VCaP (cell line): Measurements from ENCODE around the gene PIAS4.

ENCODE experiments used
- H3K27ac ChIP-seq: fragments of 450-650 bp; 2 replicates; pipeline ENCODE4 v1.5.1; 2017
- TF ChIP-seq, protein P1 (sequence below): fragments of 450-650 bp; conservative IDR thresholded peaks from 2 replicates; pipeline ENCODE4 v1.5.1; 2017; ENCODE audit warnings: mild to moderate bottlenecking, moderate library complexity

Gene PIAS4

DNA sequence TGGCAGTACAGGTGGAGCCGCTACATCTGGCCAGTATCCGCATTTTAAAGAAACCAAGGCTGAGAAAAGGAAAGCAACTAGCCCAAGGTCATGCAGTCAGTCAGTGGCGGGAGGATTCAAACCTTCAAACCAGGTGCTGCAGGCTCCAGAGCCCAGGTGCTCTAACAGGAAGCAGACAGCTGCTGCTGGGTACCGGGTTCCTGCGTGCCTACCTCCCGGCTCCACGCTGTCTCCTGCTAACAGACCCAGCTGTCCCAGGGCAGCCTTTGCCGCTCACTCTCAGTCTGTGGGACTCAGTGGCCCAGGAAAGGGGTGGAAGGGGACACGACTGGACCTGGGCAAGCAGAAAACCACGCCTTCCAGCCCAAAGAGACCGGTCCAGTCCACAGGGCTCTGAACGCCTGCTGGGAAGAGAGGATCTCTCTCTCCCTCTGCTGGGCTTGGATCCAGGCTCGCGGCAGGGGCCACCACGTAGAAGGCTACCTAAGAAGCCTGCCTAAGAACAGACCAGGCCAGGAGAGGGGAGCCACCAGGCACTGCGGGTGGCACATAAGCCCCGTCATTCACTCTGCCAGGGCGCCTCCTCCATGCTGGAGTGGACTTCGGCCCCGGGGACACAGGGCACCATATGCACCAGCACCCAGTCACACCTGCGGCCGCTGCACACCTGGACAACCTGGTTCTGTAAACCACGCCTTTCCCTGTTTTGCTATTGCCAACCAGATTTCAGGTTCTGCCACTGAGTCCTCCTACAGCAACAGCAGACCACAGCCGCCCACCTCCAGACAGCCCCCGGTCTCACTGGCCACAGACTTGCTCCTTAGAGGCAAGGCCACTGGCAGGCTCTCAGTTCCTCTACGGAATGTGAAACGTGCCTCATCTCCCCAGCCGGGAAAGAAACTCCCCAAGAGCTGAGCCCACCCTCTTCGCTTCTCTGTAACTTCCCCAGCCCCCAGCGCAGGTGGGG lies 41.2 kb upstream of the PIAS4 start:
- TF ChIP-seq, protein P1, sequence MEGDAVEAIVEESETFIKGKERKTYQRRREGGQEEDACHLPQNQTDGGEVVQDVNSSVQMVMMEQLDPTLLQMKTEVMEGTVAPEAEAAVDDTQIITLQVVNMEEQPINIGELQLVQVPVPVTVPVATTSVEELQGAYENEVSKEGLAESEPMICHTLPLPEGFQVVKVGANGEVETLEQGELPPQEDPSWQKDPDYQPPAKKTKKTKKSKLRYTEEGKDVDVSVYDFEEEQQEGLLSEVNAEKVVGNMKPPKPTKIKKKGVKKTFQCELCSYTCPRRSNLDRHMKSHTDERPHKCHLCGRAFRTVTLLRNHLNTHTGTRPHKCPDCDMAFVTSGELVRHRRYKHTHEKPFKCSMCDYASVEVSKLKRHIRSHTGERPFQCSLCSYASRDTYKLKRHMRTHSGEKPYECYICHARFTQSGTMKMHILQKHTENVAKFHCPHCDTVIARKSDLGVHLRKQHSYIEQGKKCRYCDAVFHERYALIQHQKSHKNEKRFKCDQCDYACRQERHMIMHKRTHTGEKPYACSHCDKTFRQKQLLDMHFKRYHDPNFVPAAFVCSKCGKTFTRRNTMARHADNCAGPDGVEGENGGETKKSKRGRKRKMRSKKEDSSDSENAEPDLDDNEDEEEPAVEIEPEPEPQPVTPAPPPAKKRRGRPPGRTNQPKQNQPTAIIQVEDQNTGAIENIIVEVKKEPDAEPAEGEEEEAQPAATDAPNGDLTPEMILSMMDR = no peak
- no peak overlapping the region for H3K27ac ChIP-seq

DNA sequence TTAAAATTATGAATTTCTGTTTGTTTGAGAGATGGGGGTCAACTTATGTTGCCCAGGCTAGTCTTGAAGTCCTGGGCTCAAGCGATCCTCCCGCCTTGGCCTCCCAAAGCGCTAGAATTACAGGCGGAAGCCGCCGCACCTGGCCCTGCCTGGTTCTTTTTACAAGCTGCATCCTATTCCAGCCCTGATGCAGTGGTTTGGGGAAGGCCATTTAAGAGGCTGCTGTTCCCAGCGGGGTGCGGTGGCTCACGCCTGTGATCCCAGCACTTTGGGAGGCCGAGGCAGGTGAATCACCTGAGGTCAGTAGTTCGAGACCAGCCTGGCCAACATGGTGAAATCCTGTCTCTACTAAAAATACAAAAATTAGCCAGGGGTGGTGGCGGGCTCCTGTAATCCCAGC lies 39.6 kb upstream of the PIAS4 start:
- peak overlapping the region; percentile 65; the same call in 1 of the 2 replicates for H3K27ac ChIP-seq

DNA sequence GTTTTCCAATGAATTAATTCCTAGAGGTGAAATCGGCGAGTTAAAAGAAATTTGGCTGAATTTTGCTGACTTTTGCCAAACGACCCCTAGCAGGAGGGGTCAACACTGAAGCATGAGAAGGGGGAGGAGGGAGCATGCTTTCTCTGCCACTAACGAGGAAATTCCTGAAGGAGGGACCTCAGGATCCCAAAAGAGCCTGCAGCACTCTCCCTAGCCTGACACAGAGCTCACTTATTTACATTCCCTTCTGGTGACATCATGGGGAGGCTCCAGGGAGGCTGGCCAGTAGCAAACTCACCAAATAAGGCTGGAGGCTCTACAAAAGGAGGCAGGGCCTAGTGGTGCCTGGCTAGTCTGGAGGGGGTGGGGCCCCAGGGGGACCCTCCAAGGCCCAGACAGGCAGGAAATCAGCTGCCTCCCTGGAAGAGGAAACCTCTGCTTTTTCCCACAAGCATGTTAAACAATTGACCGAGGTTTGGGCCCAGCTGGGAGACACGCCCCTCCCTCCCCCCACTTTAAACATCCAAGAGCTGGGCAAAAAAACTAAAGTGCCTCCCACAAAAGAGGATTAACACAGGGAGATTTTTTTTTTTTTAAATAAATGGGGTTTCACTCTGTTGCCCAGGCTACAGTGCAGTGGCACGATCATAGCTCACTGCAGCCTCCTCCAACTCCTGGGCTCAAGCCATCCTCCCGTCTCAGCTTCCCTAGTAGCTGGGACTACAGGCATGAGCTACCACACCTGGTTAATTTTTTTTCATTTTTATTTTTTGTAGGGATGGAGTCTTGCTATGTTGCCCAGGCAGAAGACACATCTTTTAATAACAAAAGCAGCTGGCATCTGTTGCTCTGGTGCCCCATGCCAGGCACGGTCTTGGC lies 38.7 kb upstream of the PIAS4 start:
- peak overlapping the region; percentile 65 for H3K27ac ChIP-seq
- TF ChIP-seq, protein P1 = no peak

DNA sequence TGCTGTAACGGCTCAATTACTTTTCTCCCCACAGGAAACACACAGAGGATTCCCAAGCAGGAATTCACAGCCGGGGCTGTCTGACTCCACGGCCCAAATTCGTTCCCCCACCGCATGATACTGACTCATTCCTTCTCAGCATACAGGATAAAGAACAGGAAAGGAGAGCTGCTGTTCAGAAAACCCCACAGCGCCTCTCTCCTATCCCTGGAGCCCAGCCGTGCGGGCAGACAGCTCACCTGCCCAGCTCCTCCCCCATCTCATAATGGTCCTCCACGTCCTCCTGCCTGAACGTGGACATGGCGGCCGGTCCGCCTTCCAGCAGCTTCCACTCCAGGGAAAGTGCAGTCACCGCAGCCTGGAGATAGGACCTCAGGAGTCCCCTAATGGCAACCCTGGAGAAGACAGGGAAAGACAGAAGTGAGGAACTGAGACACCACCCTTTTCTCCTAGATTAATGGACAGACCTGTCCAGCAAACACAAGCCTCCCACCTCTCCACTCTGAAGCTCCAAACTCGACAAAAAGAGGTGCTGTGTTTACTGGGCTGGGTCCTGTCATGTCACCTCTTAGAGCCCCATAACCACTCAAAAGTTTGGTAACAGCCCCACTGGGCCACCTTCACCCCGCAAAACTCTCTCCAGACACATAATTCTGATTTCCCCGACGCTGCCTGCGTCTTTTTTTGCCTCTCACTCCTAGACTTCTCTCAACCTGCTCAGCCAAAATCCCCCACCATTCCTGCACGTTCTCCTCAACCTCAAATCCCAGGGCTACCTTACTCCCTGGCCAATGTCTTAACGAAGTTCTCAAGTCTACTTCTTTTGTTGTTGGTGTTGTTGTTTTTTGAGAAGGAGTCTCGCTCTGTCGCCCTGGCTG lies 37.9 kb upstream of the PIAS4 start:
- H3K27ac ChIP-seq = peak overlapping the region; percentile 65
- TF ChIP-seq, protein P1 = peak; percentile 17; the same call in 1 of the 2 replicates

DNA sequence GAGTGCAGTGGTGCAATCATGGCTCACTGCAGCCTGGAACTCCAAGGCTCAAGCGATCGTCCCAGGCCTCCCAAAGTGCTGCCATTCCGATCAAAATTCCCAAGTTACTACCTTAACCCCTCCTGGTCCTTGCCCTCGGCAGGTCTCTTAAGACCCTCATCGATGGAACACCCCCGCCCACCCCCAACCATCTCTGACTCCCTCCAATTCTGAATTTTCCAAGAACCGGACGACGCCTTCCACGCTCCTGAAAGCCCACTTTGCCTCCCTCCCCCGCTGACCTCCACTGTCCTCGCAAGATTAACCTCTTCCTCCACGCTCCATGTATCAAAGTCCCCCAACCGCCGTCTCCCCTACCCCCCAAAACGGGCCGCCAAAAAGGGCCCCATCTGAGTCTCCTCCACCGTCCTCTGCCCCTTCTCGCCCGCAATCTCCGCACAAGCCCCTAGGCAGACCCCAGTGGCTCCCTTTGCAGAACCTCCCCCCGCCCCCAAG lies 37.2 kb upstream of the PIAS4 start:
- H3K27ac ChIP-seq = peak overlapping the region; percentile 65

DNA sequence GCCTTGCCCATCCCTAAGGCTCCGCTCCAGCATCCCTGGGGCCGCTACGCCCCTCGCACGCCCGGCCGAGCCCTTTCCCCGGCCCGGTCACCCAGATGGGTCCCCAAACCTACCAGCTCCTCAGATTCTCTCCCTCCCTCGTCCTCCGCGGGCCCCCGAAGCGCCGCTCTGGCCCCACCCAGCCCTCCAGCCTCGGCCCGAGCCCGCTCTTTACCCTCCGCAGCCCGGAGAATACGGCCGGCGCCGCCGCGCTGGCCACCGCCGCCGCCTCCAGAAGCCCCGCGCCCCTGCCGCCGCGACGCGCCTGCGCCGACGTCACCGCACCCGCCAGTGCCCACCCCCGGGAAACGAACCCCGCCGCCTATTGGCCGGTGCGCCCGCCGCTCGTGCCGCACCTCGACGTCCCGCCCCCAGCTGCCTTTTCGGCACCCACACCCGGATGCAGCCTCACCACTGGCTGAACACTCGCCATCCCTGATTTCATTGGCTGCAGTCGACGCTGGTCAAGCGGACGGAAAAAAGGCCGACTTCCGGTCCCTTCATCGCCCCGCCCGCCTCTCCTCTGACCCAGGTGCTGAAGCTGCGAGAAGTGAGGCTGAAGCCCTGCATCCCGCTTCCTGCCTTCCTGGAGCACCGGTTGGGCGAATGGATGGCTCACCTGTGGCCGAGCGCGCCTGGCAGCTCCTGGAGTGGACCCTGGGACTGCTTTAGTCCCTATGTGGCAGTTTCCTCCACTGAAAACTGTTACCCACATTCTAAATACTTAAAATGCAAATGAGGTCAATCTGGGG lies 36.5 kb upstream of the PIAS4 start, which contains the start of gene DAPK3:
Gene DAPK3 (minus strand): TSS at position 292 of the 791 bp plus-strand sequence. CDS start 1,364 bp downstream, outside the sequence.
- TF ChIP-seq, protein P1 = no peak
- peak within 1 kb of the TSS; percentile 65 for H3K27ac ChIP-seq

More for the DNA sequence above, 37.2 kb upstream of the PIAS4 start:
- TF ChIP-seq, protein P1 = no peak
